Left cardiac atrium (tissue), 4 donors: ENCODE measurements around the gene PTPRC. TPM values are rescaled to one million over a fixed set of nuclear protein-coding genes. Genes with fewer than 3 reads are reported as not detected.

Source experiments
- ATAC-seq, 2 donors: fragments of 200-7000 bp; cut with Tn5 transposase; one replicate each; pipeline ENCODE4 v1.9.1; 2020; ENCODE audit warnings: mild to moderate bottlenecking in 2 of 2, moderate library complexity in 2 of 2
- DNase-seq: peaks from one replicate; pipeline ENCODE4 v3.0.0-alpha.2; 2020
- intact Hi-C, 2 donors: fragments of 100-400 bp; cut with DNase I; formaldehyde crosslinking; loops; one replicate each; pipeline versions ENCODE4 v1.14.1 to v1.15.1; 2022 to 2023
- total RNA-seq, 2 donors: library from RNA; stranded (reverse); fragmentation: NEBNext Ultra II Directional; extraction: Animal tissue kit (Norgen Biotek cat#: 25700); gene quantifications; one replicate each; pipeline ENCODE4 v1.2.1, GENCODE V29; 2021
- donor health status: DM: no; HTN: yes; CAD: no.
- donor health status: DM: no; HTN: yes; CAD: no; lungs with severe emphysema.
- donor health status: DM: yes; HTN: yes; CAD: no.
- donor health status: Dilated cardiomyopathy.

The PTPRC gene
- total RNA-seq, 2 donors from 2014 or later: 11.0 to 24.2 TPM

- intact Hi-C loops: no loop called here
- ATAC-seq (no peak), DNase-seq (no peak)
Observed at GRCh38 chr1:198729195-198729863, 90.5 kb downstream of the PTPRC start.

GRCh38 chr1:198730952-198731351 is 92.1 kb downstream of the PTPRC start:
- DNase-seq: no peak
- intact Hi-C loops: no loop called here
- ATAC-seq: no peak

GRCh38 chr1:198734323-198735008 is 95.6 kb downstream of the PTPRC start:
- DNase-seq: no peak
- intact Hi-C loops: no loop called here
- no peak for ATAC-seq

GRCh38 chr1:198741744-198742143 is 102.9 kb downstream of the PTPRC start:
- ATAC-seq (no peak), DNase-seq (no peak)
- intact Hi-C loops: no loop called here

DNA sequence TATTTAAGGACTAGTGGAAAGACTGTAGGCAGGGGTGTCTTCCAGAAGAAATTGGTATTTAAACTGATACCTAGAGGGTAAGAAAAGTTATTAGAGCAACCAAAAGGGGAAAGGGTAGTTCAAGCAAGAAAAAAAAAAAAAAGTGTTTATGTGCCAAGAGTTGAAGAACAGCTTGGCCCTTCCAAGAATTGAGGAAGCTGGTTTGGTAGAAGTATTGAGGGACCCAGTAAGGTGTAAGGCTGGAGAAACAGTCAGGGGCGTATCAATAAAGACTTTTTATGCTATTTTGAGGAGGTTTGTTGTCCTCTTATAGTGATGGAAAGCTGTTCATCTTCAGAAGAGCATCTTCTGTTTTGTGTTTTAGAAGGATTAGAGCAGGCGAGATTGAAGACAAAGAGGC is 108.3 kb downstream of the PTPRC start:
- no peak for DNase-seq
- intact Hi-C loops: no loop called here
- ATAC-seq: no peak

DNA sequence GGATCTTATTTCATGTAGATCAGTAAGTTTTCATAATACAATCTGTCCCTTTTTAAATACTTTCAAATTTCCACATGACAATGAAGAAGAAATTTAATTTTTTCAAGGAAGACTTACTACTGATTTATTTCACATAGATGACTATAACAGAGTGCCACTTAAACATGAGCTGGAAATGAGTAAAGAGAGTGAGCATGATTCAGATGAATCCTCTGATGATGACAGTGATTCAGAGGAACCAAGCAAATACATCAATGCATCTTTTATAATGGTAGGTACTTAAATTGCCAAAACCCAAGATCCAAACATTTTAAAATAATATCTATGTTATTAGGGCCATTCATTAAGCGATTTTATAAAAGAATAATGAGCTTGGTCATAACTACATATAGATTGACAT is 110.4 kb downstream of the PTPRC start:
- no peak for ATAC-seq
- no peak for DNase-seq
- intact Hi-C loops: no loop called here

- no peak for ATAC-seq
- intact Hi-C loops: no loop called here
- DNase-seq: no peak
Observed at GRCh38 chr1:198750081-198750480, 111.2 kb downstream of the PTPRC start.

DNA sequence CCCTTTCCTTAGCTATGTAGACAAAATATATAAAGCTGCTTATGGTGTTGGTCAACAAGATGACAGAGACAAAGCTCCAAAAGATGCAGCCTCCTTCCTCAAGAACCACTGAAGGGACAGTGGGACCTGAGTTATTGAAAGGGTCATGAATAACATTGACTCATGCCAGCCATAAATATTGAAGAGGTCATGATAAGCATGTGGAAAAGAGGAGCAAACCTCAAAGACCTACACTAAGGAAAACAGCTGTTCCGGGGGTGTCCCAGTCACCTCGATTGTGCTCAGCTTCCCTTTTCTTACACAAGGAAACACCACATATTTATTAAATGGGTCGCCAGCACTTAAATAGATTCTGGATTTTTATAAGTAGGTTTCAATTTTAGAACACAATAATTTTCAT is 112.9 kb downstream of the PTPRC start:
- intact Hi-C loops: no loop called here
- no peak for DNase-seq
- no peak for ATAC-seq

DNA sequence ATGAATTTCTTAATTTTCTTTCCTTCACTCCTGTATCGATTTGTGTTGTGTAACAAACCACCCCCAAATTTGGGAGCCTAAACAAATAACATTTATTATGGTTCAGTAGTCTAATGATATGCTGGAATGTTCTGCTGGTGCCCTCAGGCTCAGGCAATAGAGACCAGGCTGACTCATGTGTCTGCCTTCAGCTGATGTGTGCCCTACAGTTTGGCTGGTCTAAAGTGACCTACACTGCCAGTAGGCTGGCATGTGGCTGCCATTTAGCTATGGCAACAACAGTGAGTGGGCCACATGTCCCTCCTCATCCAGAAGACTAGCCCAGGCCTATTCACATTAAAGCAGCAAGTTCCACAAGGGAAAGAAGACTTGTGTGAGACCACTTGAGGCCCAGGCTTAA is 115.8 kb downstream of the PTPRC start:
- intact Hi-C loops: loop anchor here in 1 of 2 donors (5.0 kb wide), 1 partner anchor 798 kb away; no protein-coding TSS in a partner anchor
- ATAC-seq: no peak
- no peak for DNase-seq

GRCh38 chr1:198755715-198756114 is 116.9 kb downstream of the PTPRC start:
- DNase-seq: no peak
- intact Hi-C loops: loop anchor here in 1 of 2 donors (5.0 kb wide), 1 partner anchor 797 kb away; no protein-coding TSS in a partner anchor
- ATAC-seq: no peak

- DNase-seq: no peak
- intact Hi-C loops: loop anchor here in 1 of 2 donors (5.0 kb wide), 1 partner anchor 796 kb away; no protein-coding TSS in a partner anchor
- no peak for ATAC-seq
Observed at GRCh38 chr1:198756470-198756869, 117.6 kb downstream of the PTPRC start.

DNA sequence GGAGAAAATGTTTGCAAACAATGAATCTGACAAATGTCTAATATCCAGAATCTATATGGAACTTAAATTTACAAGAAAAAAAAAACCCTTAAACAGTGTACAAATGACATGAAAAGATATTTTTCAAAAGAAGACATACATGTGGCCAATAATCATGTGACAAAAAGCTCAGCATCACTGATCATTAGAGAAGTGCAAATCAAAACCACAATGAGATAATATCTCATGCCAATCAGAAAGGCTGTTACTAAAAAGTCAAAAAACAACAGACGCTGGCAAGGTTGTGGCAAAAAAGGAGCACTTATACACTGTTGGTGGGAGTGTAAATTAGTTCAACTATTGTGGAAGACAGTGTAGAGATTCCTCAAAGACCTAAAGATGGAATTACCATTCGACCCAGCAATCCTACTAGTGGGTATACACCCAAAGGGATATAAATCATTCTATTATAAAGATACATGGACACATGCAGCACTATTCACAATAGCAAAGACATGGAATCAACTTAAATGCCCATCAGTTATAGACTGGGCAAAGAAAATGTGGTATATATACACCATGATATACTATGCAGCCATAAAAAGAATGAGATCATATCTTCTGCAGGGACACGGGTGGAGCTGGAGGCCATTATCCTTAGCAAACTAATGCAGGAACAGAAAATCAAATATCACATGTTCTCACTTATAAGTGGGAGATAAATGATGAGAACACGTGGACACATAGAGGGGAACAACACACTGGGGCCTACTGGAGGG is 123.2 kb downstream of the PTPRC start:
- intact Hi-C loops: loop anchor here in 1 of 2 donors (10.0 kb wide), 1 partner anchor 483 kb away; no protein-coding TSS in a partner anchor
- DNase-seq: no peak
- ATAC-seq: no peak

GRCh38 chr1:198763298-198763714 is 124.5 kb downstream of the PTPRC start:
- intact Hi-C loops: loop anchor here in 1 of 2 donors (10.0 kb wide), 1 partner anchor 481 kb away; no protein-coding TSS in a partner anchor
- DNase-seq: no peak
- no peak for ATAC-seq

GRCh38 chr1:198764748-198765147 is 125.9 kb downstream of the PTPRC start:
- intact Hi-C loops: loop anchor here in 1 of 2 donors (10.0 kb wide), 1 partner anchor 480 kb away; no protein-coding TSS in a partner anchor
- no peak for ATAC-seq
- DNase-seq: no peak

DNA sequence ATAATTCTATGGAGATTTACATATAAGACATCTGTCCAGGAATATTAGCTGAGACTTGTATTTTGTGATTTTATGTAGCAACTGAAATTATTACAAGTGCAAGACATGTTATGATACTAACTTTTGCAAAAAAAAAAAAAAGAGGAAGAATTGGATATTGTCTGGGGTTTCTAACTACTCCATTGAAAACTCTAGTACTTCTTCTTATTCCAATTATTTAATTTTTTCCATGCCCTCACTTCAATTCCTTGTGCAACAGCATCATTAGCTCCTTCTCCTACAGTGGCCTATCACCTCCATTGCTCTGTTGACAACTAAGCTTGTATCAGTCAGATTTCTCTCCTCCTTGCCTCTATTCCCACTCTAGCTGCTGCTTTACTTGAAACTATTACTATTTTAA is 126.6 kb downstream of the PTPRC start:
- DNase-seq (no peak), ATAC-seq (no peak)
- intact Hi-C loops: loop anchor here in 1 of 2 donors (10.0 kb wide), 1 partner anchor 479 kb away; no protein-coding TSS in a partner anchor

DNA sequence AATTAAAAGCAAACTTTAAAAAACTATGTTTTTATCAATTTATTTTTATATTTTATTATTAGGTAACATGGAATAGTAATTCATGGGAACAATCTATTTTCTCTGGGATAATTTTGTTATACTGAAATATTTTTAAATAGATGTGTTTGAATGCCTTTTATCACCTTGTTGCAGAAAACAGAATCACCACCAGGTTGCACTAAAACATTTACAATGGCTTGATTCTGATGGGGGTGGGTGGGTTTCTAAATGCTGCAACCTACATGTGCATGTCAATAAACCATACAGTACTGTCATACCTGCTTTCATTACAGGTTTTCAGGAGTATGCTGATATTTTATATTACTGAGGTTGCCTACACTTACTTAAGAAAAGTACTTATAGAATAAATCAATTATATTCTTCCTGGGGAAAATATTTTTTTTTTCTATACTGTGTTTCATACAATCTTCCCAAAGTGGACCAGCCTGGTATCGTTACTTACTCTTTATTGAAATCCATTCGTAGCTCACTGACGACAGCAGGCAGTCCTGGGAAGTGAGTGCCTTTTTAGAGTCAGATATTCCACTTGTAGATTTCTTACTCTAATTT is 132.8 kb downstream of the PTPRC start:
- ATAC-seq (no peak), DNase-seq (no peak)
- intact Hi-C loops: no loop called here

DNA sequence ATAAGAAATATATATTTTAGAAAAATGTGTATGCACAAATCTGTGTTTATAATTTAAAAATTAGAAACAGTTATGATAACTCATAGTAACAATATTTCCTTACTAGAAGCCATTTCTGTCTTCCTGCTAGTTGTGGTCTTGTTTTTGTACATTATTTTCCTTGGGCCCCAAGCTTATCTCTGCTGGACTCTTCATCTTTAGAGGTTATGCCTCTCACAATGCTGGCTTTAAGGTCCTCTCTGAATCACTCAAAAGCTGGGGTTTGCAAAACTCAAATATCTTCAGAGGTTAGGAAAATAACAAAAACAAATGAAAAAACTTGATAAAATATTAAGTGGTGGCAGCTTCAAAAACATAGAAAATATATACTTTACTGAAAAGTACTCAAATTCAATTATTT is 133.8 kb downstream of the PTPRC start:
- intact Hi-C loops: no loop called here
- DNase-seq (no peak), ATAC-seq (no peak)

DNA sequence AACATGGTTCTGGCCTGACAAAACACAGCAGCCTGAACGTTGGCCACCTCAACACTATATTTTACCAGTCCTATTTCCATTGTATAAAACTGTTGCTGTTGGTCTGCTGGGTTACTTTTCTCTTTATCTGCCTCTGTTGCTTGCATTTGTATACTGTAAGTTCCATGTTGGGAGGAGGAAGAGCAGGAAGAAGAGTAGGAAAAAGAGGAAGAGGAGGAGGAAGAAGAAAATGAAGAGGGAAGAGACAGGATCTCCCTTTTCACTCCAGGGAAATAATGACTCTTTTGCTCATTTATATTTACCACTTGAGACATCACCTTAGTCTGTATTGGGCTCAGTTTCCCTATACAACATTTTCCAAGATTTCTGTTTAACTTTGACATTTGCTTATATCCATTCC is 134.2 kb downstream of the PTPRC start:
- no peak for ATAC-seq
- DNase-seq: no peak
- intact Hi-C loops: no loop called here

DNA sequence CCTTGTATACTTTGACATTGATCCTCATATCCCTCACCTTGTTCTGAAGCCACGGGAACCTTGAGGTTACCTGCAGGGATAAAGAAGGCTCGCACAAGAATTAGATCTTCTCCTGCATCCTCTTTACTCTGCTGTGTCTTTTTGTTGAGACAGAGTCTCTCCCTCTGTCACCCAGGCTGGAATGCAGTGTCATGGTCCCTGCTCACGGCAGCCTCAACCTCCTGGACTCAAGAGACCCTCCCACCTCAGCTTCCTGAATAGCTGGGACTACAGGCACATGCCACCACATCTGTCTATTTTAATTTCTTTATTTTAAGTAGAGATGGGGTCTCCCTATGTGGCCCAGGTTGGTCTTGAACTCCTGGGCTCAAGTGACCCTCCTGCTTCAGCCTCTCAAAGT is 134.7 kb downstream of the PTPRC start:
- intact Hi-C loops: no loop called here
- ATAC-seq: no peak
- no peak for DNase-seq
